ENCODE data around the gene ZNF264.

DNA sequence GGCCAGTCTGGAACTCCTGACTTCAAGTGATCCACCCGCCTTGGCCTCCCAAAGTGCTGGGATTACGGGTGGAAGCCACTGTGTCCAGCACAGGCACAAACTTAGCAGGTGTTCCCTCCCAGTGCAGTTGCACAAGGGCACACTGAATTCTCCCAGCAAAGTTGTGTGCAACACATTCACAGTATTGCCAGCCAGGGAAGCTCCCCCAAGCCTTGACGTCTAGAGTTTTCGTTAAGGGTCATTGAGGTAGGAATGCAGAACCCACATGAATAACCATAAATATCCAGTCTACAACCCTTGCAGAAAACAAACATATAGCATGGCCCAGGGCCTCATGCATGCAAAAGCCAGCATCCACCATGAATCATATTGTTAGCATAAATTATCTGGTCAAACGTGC lies 36.2 kb downstream of the ZNF264 start:
- TF ChIP-seq, protein P1, sequence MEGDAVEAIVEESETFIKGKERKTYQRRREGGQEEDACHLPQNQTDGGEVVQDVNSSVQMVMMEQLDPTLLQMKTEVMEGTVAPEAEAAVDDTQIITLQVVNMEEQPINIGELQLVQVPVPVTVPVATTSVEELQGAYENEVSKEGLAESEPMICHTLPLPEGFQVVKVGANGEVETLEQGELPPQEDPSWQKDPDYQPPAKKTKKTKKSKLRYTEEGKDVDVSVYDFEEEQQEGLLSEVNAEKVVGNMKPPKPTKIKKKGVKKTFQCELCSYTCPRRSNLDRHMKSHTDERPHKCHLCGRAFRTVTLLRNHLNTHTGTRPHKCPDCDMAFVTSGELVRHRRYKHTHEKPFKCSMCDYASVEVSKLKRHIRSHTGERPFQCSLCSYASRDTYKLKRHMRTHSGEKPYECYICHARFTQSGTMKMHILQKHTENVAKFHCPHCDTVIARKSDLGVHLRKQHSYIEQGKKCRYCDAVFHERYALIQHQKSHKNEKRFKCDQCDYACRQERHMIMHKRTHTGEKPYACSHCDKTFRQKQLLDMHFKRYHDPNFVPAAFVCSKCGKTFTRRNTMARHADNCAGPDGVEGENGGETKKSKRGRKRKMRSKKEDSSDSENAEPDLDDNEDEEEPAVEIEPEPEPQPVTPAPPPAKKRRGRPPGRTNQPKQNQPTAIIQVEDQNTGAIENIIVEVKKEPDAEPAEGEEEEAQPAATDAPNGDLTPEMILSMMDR (IDR thresholded peaks at IDR 0.05): no peak
- TF ChIP-seq POLR2A (IDR thresholded peaks at IDR 0.05) (no peak), EP300 (IDR thresholded peaks at IDR 0.05) (no peak), POLR2AphosphoS5 (IDR thresholded peaks at IDR 0.05) (no peak)

All from stomach (tissue), 4 donors.